ENCODE data around the gene AZIN2.

GRCh38 chr1:33133478-33134105 lies 52.6 kb downstream of the AZIN2 start:
- TF ChIP-seq CTCF (IDR thresholded peaks at IDR 0.05) (no peak), EP300 (IDR thresholded peaks at IDR 0.05) (no peak)
